VCaP (cell line): ENCODE data around the gene FMOD.
A peak's percentile ranks its signal among the peaks of the same experiment; 100 is the strongest.

Experiments
- H3K27ac ChIP-seq: fragments of 450-650 bp; 2 replicates; pipeline ENCODE4 v1.5.1; 2017
- TF ChIP-seq, protein P1 (sequence below): fragments of 450-650 bp; conservative IDR thresholded peaks from 2 replicates; pipeline ENCODE4 v1.5.1; 2017; ENCODE audit warnings: mild to moderate bottlenecking, moderate library complexity

The FMOD gene

GRCh38 chr1:203380420-203381150, 29.7 kb upstream of the FMOD start:
- TF ChIP-seq, protein P1, sequence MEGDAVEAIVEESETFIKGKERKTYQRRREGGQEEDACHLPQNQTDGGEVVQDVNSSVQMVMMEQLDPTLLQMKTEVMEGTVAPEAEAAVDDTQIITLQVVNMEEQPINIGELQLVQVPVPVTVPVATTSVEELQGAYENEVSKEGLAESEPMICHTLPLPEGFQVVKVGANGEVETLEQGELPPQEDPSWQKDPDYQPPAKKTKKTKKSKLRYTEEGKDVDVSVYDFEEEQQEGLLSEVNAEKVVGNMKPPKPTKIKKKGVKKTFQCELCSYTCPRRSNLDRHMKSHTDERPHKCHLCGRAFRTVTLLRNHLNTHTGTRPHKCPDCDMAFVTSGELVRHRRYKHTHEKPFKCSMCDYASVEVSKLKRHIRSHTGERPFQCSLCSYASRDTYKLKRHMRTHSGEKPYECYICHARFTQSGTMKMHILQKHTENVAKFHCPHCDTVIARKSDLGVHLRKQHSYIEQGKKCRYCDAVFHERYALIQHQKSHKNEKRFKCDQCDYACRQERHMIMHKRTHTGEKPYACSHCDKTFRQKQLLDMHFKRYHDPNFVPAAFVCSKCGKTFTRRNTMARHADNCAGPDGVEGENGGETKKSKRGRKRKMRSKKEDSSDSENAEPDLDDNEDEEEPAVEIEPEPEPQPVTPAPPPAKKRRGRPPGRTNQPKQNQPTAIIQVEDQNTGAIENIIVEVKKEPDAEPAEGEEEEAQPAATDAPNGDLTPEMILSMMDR = no peak
- peak overlapping the region; percentile 74 for H3K27ac ChIP-seq

- peak overlapping the region; percentile 74 for H3K27ac ChIP-seq
- TF ChIP-seq, protein P1 = no peak
Observed at GRCh38 chr1:203379825-203380224, 28.9 kb upstream of the FMOD start.

- peak overlapping the region; percentile 74 for H3K27ac ChIP-seq
- TF ChIP-seq, protein P1 = no peak
Observed at GRCh38 chr1:203378556-203379245, 27.8 kb upstream of the FMOD start.

DNA sequence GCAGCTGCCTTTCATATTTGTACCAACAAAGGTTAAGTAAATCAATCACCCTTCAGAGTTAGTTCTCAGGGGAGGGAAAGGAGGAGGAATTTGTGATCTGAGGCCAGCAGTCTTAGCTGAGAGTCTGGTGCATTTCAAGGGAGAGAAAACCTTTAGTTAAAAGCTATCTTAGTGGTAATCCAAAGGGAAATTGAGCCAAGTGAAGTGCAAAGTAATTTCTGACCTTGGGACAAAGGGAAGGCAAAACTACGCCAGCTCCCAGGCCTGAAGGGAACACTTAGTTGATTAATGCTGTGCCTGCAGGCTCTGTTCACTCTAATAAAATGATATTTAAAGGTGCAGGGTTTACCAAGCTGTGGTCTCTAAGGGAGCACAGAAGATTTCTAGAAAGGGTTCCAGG, 23.1 kb upstream of the FMOD start:
- no peak overlapping the region for H3K27ac ChIP-seq
- TF ChIP-seq, protein P1 = no peak

GRCh38 chr1:203373002-203373401, 22.1 kb upstream of the FMOD start:
- H3K27ac ChIP-seq = no peak overlapping the region
- TF ChIP-seq, protein P1 = no peak

DNA sequence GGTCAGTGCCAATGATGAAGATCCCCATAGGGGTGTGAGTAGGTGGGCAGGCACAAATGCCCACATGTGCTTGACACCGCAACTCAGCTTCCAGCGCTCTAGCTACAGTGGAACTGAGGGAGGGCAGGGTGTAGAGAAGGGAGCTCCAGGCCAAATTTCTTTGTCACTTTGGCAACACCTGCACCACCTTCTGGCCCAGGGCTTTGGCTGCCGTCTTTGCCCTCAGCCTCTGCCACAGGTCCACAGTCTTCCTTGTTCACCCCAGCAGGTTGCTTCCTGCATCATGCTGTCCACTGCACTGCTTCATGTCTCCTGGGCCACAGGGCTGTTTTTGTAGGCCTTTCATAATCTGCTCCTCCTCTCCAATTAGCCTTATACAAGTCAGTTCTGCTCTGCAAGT, 20.4 kb upstream of the FMOD start:
- TF ChIP-seq, protein P1 = no peak
- no peak overlapping the region for H3K27ac ChIP-seq

DNA sequence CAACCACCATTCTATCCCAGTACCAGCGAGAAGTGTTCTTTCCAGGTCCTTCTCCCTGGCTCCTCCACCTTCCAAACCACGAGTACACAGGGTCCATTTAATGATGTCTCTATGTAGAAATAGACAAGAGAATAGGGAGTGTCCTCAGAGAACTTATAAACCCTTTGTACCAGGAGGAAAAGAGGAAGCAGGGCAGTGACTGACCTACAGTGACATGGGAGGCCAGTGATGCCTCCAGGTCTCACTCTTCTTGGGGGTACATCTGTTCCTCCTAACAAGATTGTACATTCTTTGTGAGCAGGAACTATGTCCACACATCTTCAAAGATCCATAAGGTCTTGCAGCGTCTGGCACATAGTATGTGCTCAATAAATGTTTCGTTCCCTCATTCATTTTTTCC, 18.7 kb upstream of the FMOD start:
- TF ChIP-seq, protein P1 = no peak

More for the DNA sequence above, 18.7 kb upstream of the FMOD start:
- no peak overlapping the region for H3K27ac ChIP-seq
